Kidney tubule cell (primary cell): Measurements from ENCODE around the gene RAP1GDS1.

Source experiments
- DNase-seq: peaks from one replicate; pipeline ENCODE4 v3.0.0-alpha.2; 2018; ENCODE audit warnings: low spot score

The RAP1GDS1 gene

GRCh38 chr4:98260579-98261404, at the start of gene RAP1GDS1:
RAP1GDS1 (plus strand) TSS chr4:98261384; CDS start chr4:98261566, 182 bp downstream.
- peak; percentile 96 for DNase-seq

GRCh38 chr4:98222306-98222705, 38.9 kb upstream of the RAP1GDS1 start:
- DNase-seq: no peak

- no peak for DNase-seq
These were observed 34.8 kb upstream of the RAP1GDS1 start for GRCh38 chr4:98226396-98226795.

- DNase-seq: no peak
These were observed 30.2 kb upstream of the RAP1GDS1 start for GRCh38 chr4:98230961-98231360.

GRCh38 chr4:98232202-98232601, 29.0 kb upstream of the RAP1GDS1 start:
- DNase-seq: no peak

GRCh38 chr4:98237204-98237603, 24.0 kb upstream of the RAP1GDS1 start:
- no peak for DNase-seq

- DNase-seq: no peak
These were observed 19.1 kb upstream of the RAP1GDS1 start for GRCh38 chr4:98242063-98242462.

- peak; percentile 37 for DNase-seq
These were observed 18.6 kb upstream of the RAP1GDS1 start for GRCh38 chr4:98242538-98242937.

- no peak for DNase-seq
These were observed 16.0 kb upstream of the RAP1GDS1 start for GRCh38 chr4:98245226-98245625.

- no peak for DNase-seq
These were observed 12.2 kb upstream of the RAP1GDS1 start for GRCh38 chr4:98248934-98249333.

GRCh38 chr4:98249831-98250230, 11.4 kb upstream of the RAP1GDS1 start:
- DNase-seq: no peak

GRCh38 chr4:98253499-98253898, 7.7 kb upstream of the RAP1GDS1 start:
- DNase-seq: no peak

GRCh38 chr4:98260047-98260578, 1.1 kb upstream of the RAP1GDS1 start:
- no peak for DNase-seq

GRCh38 chr4:98261405-98262291, 464 bp downstream of the RAP1GDS1 start:
- DNase-seq: peak; percentile 77

GRCh38 chr4:98262431-98262830, 1.2 kb downstream of the RAP1GDS1 start:
- no peak for DNase-seq

- DNase-seq: no peak
These were observed 6.3 kb downstream of the RAP1GDS1 start for GRCh38 chr4:98267498-98267897.

GRCh38 chr4:98275145-98275544, 14.0 kb downstream of the RAP1GDS1 start:
- no peak for DNase-seq

GRCh38 chr4:98283219-98284189, 22.3 kb downstream of the RAP1GDS1 start:
- DNase-seq: no peak

GRCh38 chr4:98284640-98285046, 23.5 kb downstream of the RAP1GDS1 start:
- DNase-seq: peak; percentile 82

- no peak for DNase-seq
These were observed 24.5 kb downstream of the RAP1GDS1 start for GRCh38 chr4:98285676-98286075.

GRCh38 chr4:98287328-98287727, 26.1 kb downstream of the RAP1GDS1 start:
- DNase-seq: no peak
